Esophagus muscularis mucosa (tissue), 4 donors: ENCODE data around the gene PLAC1. TPM values are rescaled to one million over a fixed set of nuclear protein-coding genes. Genes with fewer than 3 reads are reported as not detected.

Experiments used
- DNase-seq: peaks from one replicate; pipeline ENCODE4 v3.0.0-alpha.2; 2017; ENCODE audit errors: extremely low spot score
- H3K27ac ChIP-seq, 4 donors: fragments of 200-600 bp; sonication (generic); replicated peaks in 1 of 4; 1 replicate in 3 of 4; 2 replicates in 1 of 4; pipeline ENCODE4 v1.5.1; 2016 to 2019; ENCODE audit warnings: mild to moderate bottlenecking in 1 of 4
- H3K27me3 ChIP-seq, 4 donors: fragments of 200-600 bp; sonication (generic); one replicate each; pipeline versions ENCODE4 v1.5.1 to v1.6.0; 2016 to 2019
- H3K36me3 ChIP-seq, 4 donors: fragments of 200-600 bp; sonication (generic); one replicate each; pipeline ENCODE4 v1.5.1; 2016 to 2019
- H3K4me1 ChIP-seq, 4 donors: fragments of 200-600 bp; sonication (generic); one replicate each; pipeline ENCODE4 v1.5.1; 2016 to 2019
- H3K4me3 ChIP-seq, 4 donors: fragments of 200-600 bp; sonication (generic); 1 replicate in 2 of 4; 2 replicates in 2 of 4; pipeline ENCODE4 v1.5.1; 2016 to 2019; ENCODE audit warnings: mild to moderate bottlenecking in 4 of 4, moderate library complexity in 1 of 4
- H3K9me3 ChIP-seq, 4 donors: fragments of 200-600 bp; sonication (generic); 1 replicate in 3 of 4; 2 replicates in 1 of 4; pipeline ENCODE4 v1.5.1; 2016 to 2019
- CTCF ChIP-seq, 3 experiments: fragments of 200-600 bp in 2 of 3; fragments of 450-650 bp in 1 of 3; sonication (generic) in 2 of 3; IDR thresholded peaks; one replicate each; pipeline ENCODE4 v1.5.1; 2017 to 2019; ENCODE audit warnings: antibody characterized with exemption in 3 of 3, mild to moderate bottlenecking in 2 of 3, moderate library complexity in 1 of 3
- EP300 ChIP-seq: sonication (generic); formaldehyde crosslinking; IDR thresholded peaks from one replicate; pipeline ENCODE4 v1.6.1; 2017; ENCODE audit warnings: antibody characterized with exemption
- POLR2A ChIP-seq: fragments of 450-650 bp; IDR thresholded peaks from one replicate; pipeline ENCODE4 v1.6.1; 2017; ENCODE audit warnings: antibody characterized with exemption, moderate library complexity, mild to moderate bottlenecking, low read depth
- POLR2AphosphoS5 ChIP-seq, 2 donors: sonication (generic); formaldehyde crosslinking; IDR thresholded peaks; one replicate each; pipeline ENCODE4 v1.6.1; 2017; ENCODE audit warnings: antibody characterized with exemption in 2 of 2
- WGBS: methylation state at CpG from one replicate; pipeline ENCODE4 v1.1.5; 2018; 5-methylcytosine and 5-hydroxymethylcytosine counted together
- intact Hi-C: fragments of 100-400 bp; cut with DNase I; formaldehyde crosslinking; loops from one replicate; pipeline ENCODE4 v1.15.1; 2023
- total RNA-seq, 4 donors: library from RNA; depleted of rRNA; stranded (reverse); fragments of >200 nt; gene quantifications; one replicate each; pipeline versions ENCODE4 v1.1.0 to v1.2.1, GENCODE V29; 2016

The PLAC1 gene
- total RNA-seq, 4 donors from 2014 or later, result not detected

GRCh38 chrX:134653835-134654234 lies 4.4 kb downstream of the PLAC1 start:
- intact Hi-C loops, result no loop called here
- no peak for DNase-seq
- Histone ChIP-seq H3K4me3 (no peak overlapping the region), H3K36me3 (no peaks in the 10 kb centered on the region), H3K4me1 (no peaks in the 10 kb centered on the region), H3K9me3 (no peaks in the 10 kb centered on the region), H3K27me3 (no peaks in the 10 kb centered on the region), H3K27ac (no peak overlapping the region)
- WGBS, result 19% methylated on average over 1 of the region's 1 CpG
- TF ChIP-seq CTCF (IDR thresholded peaks at IDR 0.05), result no peak
- no peak for TF ChIP-seq POLR2AphosphoS5 (IDR thresholded peaks at IDR 0.05)
- TF ChIP-seq POLR2A, result no peak
- TF ChIP-seq EP300, result no peak

GRCh38 chrX:134650701-134651100 lies 7.6 kb downstream of the PLAC1 start:
- no peaks in the 10 kb centered on the region for H3K4me1 ChIP-seq
- intact Hi-C loops, result no loop called here
- no peaks in the 10 kb centered on the region for H3K27me3 ChIP-seq
- H3K36me3 ChIP-seq, result no peaks in the 10 kb centered on the region
- DNase-seq, result no peak
- no peak overlapping the region for H3K27ac ChIP-seq
- 77% methylated on average over 6 of the region's 6 CpGs for WGBS
- no peak overlapping the region for H3K4me3 ChIP-seq
- H3K9me3 ChIP-seq, result no peaks in the 10 kb centered on the region
- no peak for TF ChIP-seq POLR2AphosphoS5 (IDR thresholded peaks at IDR 0.05)

GRCh38 chrX:134649770-134650169 lies 8.5 kb downstream of the PLAC1 start:
- Histone ChIP-seq H3K36me3 (no peaks in the 10 kb centered on the region), H3K27me3 (no peaks in the 10 kb centered on the region), H3K27ac (no peak overlapping the region), H3K9me3 (no peaks in the 10 kb centered on the region), H3K4me3 (no peak overlapping the region), H3K4me1 (no peaks in the 10 kb centered on the region)
- no peak for DNase-seq
- 86% methylated on average over 4 of the region's 4 CpGs for WGBS
- no peak for TF ChIP-seq CTCF (IDR thresholded peaks at IDR 0.05)
- no peak for TF ChIP-seq EP300
- no peak for TF ChIP-seq POLR2AphosphoS5 (IDR thresholded peaks at IDR 0.05)
- intact Hi-C loops, result no loop called here

GRCh38 chrX:134647477-134647877 lies 10.8 kb downstream of the PLAC1 start:
- no peak overlapping the region for H3K4me3 ChIP-seq
- 82% methylated on average over 2 of the region's 2 CpGs for WGBS
- no peaks in the 10 kb centered on the region for H3K4me1 ChIP-seq
- intact Hi-C loops, result no loop called here
- H3K36me3 ChIP-seq, result no peaks in the 10 kb centered on the region
- no peak overlapping the region for H3K27ac ChIP-seq
- no peaks in the 10 kb centered on the region for H3K9me3 ChIP-seq
- TF ChIP-seq POLR2A, result no peak
- TF ChIP-seq POLR2AphosphoS5 (IDR thresholded peaks at IDR 0.05), result no peak
- no peak for TF ChIP-seq CTCF (IDR thresholded peaks at IDR 0.05)
- TF ChIP-seq EP300, result no peak
- no peaks in the 10 kb centered on the region for H3K27me3 ChIP-seq
- DNase-seq, result no peak

- no peak for TF ChIP-seq POLR2A
- no peak for TF ChIP-seq CTCF (IDR thresholded peaks at IDR 0.05)
- intact Hi-C loops, result no loop called here
- no peak for DNase-seq
- H3K27me3 ChIP-seq, result no peaks in the 10 kb centered on the region
- WGBS, result 80% methylated on average over 4 of the region's 4 CpGs
- H3K27ac ChIP-seq, result no peak overlapping the region
- H3K4me1 ChIP-seq, result no peaks in the 10 kb centered on the region
- no peak overlapping the region for H3K4me3 ChIP-seq
- no peaks in the 10 kb centered on the region for H3K36me3 ChIP-seq
- no peaks in the 10 kb centered on the region for H3K9me3 ChIP-seq
These were observed 11.6 kb downstream of the PLAC1 start for GRCh38 chrX:134646691-134647090.
